Pancreas (tissue), 10 donors: Measurements from ENCODE around the gene ARHGAP44. TPM values are rescaled to one million over a fixed set of nuclear protein-coding genes. Genes with fewer than 3 reads are reported as not detected.

Experiments used
- ATAC-seq, 4 donors: fragments of 200-7000 bp; cut with Tn5 transposase; one replicate each; pipeline versions ENCODE4 v1.8.0 to v1.9.1; 2020; ENCODE audit warnings: mild to moderate bottlenecking in 4 of 4, moderate library complexity in 4 of 4
- DNase-seq, 6 donors: peaks; one replicate each; pipeline ENCODE4 v3.0.0-alpha.2; 2020
- FAIRE-seq: peaks from 2 replicates; lab custom pipeline; 2012; peaks lifted over from hg19 to GRCh38; lab: Jason Lieb, UNC
- H3K27ac ChIP-seq, 4 donors: fragments of 200-600 bp; sonication (generic); 1 replicate in 3 of 4; 2 replicates in 1 of 4; pipeline versions ENCODE4 v1.5.0 to v1.8.0; 2020
- H3K27me3 ChIP-seq, 4 donors: fragments of 200-600 bp; one replicate each; pipeline ENCODE4 v1.8.0; 2021
- H3K36me3 ChIP-seq, 3 donors: fragments of 200-600 bp; sonication (generic) in 1 of 3; one replicate each; pipeline versions ENCODE4 v1.5.0 to v1.8.0; 2020 to 2021
- H3K4me1 ChIP-seq, 3 donors: fragments of 200-600 bp; one replicate each; pipeline ENCODE4 v1.8.0; 2021
- H3K4me3 ChIP-seq, 4 donors: fragments of 200-600 bp; sonication (generic) in 2 of 4; one replicate each; pipeline versions ENCODE4 v1.5.0 to v1.8.0; 2020 to 2021
- H3K9me3 ChIP-seq, 4 donors: fragments of 200-600 bp; one replicate each; pipeline ENCODE4 v1.8.0; 2021
- WGBS, 2 donors: extraction: QIAGEN DNeasy Blood & Tissue Kit; methylation state at CpG; one replicate each; pipeline ENCODE4 v1.1.7; 2013; 5-methylcytosine and 5-hydroxymethylcytosine counted together
- intact Hi-C, 3 donors: fragments of 100-400 bp; cut with DNase I; formaldehyde crosslinking; loops; one replicate each; pipeline versions ENCODE4 v1.11.1 to v1.14.2; 2022
- polyA plus RNA-seq, 2 donors: library from polyadenylated mRNA; stranded (reverse); fragments of 200-250 nt; gene quantifications; one replicate each; pipeline ENCODE4 v1.2.3, GENCODE V29; 2013
- total RNA-seq, 6 donors: library from RNA; stranded (reverse); fragmentation: NEBNext Ultra II Directional in 4 of 6; extraction: Animal tissue kit (Norgen Biotek cat#: 25700) in 4 of 6; gene quantifications; one replicate each; pipeline versions ENCODE4 v1.2.1 to v1.2.4, GENCODE V29; 2021 to 2023
- TF ChIP-seq, protein P1 (sequence below), 4 donors: fragments of 200-600 bp; sonication (generic) in 3 of 4; IDR thresholded peaks; one replicate each; pipeline versions ENCODE4 v1.5.0 to v1.8.0; 2021; ENCODE audit warnings: antibody characterized with exemption in 4 of 4
- donor health status: healthy with polysubstance abuse.
- donor health status: DM: no; HTN: no; CAD: no; lungs with moderate emphysema.
- donor health status: DM: no; HTN: no; CAD: no.
- donor health status: control.
- donor health status: control.
- donor health status: Bipolar disorder and iron deficiency.
- donor health status: DM: yes; HTN: yes; CAD: no.
- donor health status: DM: no; HTN: no; CAD: no.
- donor health status: DM: no; HTN: no; CAD: no.
- donor health status: DM: yes; HTN: yes; CAD: no.

Gene ARHGAP44
- total and polyA plus RNA-seq, 8 donors = 3.4 to 7.5 (median 4.4) TPM

DNA sequence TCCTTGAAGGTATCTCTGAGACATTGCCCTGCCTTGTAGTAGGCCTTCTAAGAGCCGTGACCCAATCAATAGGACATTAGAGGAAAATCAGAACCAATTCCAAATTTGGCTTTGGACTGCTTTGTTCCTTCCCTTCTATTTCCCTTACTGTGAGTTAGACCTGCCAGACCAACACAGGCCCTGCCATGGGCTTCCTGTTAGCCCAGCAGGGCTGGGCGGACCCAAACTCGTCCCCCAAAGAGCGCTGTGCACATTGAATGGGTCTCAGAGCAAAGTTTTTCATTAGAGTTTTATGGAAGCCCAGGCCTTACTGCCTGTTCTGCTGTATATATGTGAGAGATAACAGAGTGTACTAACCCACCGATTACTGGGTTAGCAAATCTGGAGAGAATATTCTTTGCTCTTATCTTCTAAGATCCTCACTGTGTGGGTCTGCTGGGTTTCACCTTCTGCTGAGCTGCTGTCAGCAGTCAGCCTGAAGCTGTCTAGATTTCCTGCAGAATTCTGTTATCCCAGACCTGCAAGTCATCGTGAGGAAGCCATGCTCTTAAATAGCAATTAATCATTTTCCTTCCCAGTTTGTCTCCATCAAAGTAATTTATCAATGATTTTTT is 5.7 kb downstream of the ARHGAP44 start:
- FAIRE-seq = no peak
- Histone ChIP-seq H3K36me3 (no peaks in the 10 kb centered on the region), H3K9me3 (no peaks in the 10 kb centered on the region), H3K27ac (no peak overlapping the region), H3K4me3 (no peak overlapping the region), H3K27me3 (no peaks in the 10 kb centered on the region), H3K4me1 (no peaks in the 10 kb centered on the region)
- TF ChIP-seq, protein P1, sequence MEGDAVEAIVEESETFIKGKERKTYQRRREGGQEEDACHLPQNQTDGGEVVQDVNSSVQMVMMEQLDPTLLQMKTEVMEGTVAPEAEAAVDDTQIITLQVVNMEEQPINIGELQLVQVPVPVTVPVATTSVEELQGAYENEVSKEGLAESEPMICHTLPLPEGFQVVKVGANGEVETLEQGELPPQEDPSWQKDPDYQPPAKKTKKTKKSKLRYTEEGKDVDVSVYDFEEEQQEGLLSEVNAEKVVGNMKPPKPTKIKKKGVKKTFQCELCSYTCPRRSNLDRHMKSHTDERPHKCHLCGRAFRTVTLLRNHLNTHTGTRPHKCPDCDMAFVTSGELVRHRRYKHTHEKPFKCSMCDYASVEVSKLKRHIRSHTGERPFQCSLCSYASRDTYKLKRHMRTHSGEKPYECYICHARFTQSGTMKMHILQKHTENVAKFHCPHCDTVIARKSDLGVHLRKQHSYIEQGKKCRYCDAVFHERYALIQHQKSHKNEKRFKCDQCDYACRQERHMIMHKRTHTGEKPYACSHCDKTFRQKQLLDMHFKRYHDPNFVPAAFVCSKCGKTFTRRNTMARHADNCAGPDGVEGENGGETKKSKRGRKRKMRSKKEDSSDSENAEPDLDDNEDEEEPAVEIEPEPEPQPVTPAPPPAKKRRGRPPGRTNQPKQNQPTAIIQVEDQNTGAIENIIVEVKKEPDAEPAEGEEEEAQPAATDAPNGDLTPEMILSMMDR (IDR thresholded peaks at IDR 0.05) = no peak
- intact Hi-C loops = no loop called here
- 75 to 77% methylated on average over 6 of the region's 6 CpGs for WGBS, 2 donors
- DNase-seq = no peak
- no peak for ATAC-seq

DNA sequence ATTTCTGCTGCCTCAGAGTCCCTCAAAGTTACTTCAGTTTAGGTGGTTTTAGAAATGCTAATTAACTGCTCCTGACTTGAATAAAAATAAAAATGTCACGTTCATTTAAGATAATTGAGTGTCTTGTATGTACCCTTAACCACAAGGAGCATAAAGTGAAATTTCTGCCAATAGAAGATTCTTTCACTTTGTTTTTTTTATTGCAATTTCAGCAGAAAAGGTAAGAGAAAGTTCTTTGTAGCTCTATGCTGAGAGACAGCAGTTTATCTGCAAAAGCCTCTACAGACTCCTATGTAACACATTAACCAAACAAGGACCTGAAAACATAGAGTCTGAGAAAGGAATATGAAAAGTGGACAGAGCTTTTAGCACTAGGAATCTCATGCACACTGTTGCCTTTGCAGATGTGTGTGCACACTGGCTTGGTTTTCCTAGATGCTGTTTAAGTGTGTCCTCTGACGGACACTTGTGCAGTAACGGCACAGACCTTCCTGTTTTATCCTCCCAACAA is 11.6 kb downstream of the ARHGAP44 start:
- intact Hi-C loops = no loop called here
- DNase-seq (no peak), ATAC-seq (no peak), FAIRE-seq (no peak)
- WGBS, 2 donors = 71 to 77% methylated on average over 3 of the region's 3 CpGs
- Histone ChIP-seq H3K4me3 (no peak overlapping the region), H3K4me1 (no peaks in the 10 kb centered on the region), H3K36me3 (no peaks in the 10 kb centered on the region), H3K9me3 (no peaks in the 10 kb centered on the region), H3K27ac (no peak overlapping the region), H3K27me3 (no peaks in the 10 kb centered on the region)
- TF ChIP-seq, protein P1 (IDR thresholded peaks at IDR 0.05) = no peak

DNA sequence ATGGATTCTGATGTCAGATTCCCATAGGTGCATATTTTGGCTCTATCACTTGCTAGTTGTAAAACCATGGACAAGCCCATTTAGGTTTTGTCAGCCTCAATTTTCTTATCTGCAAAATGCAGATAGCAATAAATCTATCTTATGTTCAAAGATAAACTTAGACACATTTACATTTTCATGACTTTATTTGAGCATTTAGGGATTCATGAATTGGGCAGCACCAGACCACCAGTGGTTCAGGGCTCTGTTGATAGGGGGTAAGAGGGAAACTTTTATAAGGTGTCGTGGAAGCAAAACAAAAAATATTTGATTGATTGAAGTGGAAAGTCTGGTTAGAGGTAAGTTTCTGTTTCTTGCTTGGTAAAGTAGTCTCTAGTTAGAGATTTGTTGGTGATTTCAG is 17.3 kb downstream of the ARHGAP44 start:
- ATAC-seq (no peak), FAIRE-seq (no peak), DNase-seq (no peak)
- Histone ChIP-seq H3K27ac (no peak overlapping the region), H3K4me3 (no peak overlapping the region), H3K9me3 (no peaks in the 10 kb centered on the region), H3K27me3 (no peaks in the 10 kb centered on the region), H3K4me1 (no peaks in the 10 kb centered on the region), H3K36me3 (no peaks in the 10 kb centered on the region)
- 96 to 97% methylated on average over 1 of the region's 1 CpG for WGBS, 2 donors
- intact Hi-C loops = no loop called here
- TF ChIP-seq, protein P1 (IDR thresholded peaks at IDR 0.05) = no peak

DNA sequence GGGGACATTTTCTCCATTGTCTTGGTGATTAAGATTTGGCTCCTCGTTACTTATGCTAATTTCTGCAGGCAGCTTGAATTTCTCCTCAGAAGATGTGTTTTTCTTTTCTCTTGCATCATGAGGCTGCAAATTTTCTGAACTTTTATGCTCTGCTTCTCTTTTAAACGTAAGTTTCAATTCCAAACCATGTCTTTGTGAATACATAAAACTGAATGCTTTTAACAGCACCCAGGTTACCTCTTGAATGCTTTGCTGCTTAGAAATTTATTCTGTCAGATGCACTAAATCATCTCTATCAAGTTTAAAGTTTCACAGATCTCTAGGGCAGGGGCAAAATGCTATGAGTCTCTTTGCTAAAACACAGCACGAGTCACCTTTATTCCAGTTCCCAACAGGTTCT is 19.4 kb downstream of the ARHGAP44 start:
- no peak for FAIRE-seq
- intact Hi-C loops = no loop called here
- no peaks in the 10 kb centered on the region for H3K9me3 ChIP-seq
- TF ChIP-seq, protein P1 (IDR thresholded peaks at IDR 0.05) = no peak
- no peak overlapping the region for H3K27ac ChIP-seq
- ATAC-seq = no peak
- no peaks in the 10 kb centered on the region for H3K27me3 ChIP-seq
- no peaks in the 10 kb centered on the region for H3K36me3 ChIP-seq
- DNase-seq = no peak
- 82 to 93% methylated on average over 3 of the region's 3 CpGs for WGBS, 2 donors
- H3K4me1 ChIP-seq = no peaks in the 10 kb centered on the region
- no peak overlapping the region for H3K4me3 ChIP-seq

DNA sequence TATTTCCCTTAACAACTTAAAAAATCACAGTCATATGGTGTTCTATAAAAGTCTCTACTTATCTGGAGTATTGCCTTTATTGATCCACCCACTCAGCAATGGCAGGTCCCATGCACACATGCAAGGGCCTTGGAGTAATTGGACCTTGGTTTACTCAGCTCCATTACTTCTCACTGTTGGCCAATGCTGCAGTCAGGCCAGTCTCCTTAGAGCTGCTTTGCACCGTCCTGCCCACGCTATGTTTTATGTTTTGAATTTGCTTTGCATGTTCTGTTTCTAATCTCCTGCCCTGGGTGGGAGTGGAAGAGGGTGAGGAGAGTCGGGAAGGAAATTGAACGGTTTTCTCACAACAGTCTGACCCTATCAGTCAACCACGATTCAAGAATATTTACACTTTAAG is 23.6 kb downstream of the ARHGAP44 start:
- ATAC-seq (peak in 1 of 4 donors; percentile 26), FAIRE-seq (no peak), DNase-seq (no peak)
- Histone ChIP-seq H3K4me3 (no peak overlapping the region), H3K9me3 (peaks cover 0 to 3% (median 0%) of the 10 kb centered on the region in 4 donors), H3K27ac (no peak overlapping the region), H3K4me1 (no peaks in the 10 kb centered on the region), H3K36me3 (no peaks in the 10 kb centered on the region), H3K27me3 (no peaks in the 10 kb centered on the region)
- 27 to 28% methylated on average over 5 of the region's 5 CpGs for WGBS, 2 donors
- intact Hi-C loops = no loop called here
- TF ChIP-seq, protein P1 (IDR thresholded peaks at IDR 0.05) = no peak
